Measurements from ENCODE around the gene NEURL3. TPM values are rescaled to one million over a fixed set of nuclear protein-coding genes. Genes with fewer than 3 reads are reported as not detected.

Gene NEURL3
- total and polyA plus RNA-seq, 2 of the 8 experiments (the other 6 are each of a cell fraction or from before 2014, with no cell fraction given), result not detected

DNA sequence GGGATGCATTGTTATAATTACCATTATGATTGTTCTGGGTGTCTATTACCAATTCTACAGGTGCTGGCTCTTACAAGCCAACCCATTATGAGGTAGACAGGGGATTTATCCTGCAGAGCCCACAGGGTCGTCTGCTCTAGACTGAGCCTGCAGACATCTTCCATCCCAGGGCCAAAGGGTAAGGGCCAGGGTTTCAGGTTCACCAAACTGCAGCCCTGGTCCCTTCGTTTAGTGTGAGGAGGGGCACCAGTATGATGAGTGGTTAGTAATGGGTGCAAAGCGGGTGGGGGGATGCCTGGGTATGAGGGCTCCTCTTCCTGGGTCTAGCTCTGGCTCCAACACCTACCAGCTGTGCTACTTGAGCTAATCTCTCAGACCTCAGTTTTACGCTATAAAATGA, 30.2 kb upstream of the NEURL3 start (continued):
- TF ChIP-seq BRCA1 (IDR thresholded peaks at IDR 0.05; ENCODE audit: low read depth, low read length) (no peak), GTF2F1 (IDR thresholded peaks at IDR 0.05; ENCODE audit: borderline replicate concordance, low read depth, low read length) (no peak), SUZ12 (IDR thresholded peaks at IDR 0.05; ENCODE audit: low read length) (no peak), EZH2 (IDR thresholded peaks at IDR 0.05; ENCODE audit: low read depth, low read length, severe bottlenecking) (no peak)
- TF ChIP-seq, protein P1, sequence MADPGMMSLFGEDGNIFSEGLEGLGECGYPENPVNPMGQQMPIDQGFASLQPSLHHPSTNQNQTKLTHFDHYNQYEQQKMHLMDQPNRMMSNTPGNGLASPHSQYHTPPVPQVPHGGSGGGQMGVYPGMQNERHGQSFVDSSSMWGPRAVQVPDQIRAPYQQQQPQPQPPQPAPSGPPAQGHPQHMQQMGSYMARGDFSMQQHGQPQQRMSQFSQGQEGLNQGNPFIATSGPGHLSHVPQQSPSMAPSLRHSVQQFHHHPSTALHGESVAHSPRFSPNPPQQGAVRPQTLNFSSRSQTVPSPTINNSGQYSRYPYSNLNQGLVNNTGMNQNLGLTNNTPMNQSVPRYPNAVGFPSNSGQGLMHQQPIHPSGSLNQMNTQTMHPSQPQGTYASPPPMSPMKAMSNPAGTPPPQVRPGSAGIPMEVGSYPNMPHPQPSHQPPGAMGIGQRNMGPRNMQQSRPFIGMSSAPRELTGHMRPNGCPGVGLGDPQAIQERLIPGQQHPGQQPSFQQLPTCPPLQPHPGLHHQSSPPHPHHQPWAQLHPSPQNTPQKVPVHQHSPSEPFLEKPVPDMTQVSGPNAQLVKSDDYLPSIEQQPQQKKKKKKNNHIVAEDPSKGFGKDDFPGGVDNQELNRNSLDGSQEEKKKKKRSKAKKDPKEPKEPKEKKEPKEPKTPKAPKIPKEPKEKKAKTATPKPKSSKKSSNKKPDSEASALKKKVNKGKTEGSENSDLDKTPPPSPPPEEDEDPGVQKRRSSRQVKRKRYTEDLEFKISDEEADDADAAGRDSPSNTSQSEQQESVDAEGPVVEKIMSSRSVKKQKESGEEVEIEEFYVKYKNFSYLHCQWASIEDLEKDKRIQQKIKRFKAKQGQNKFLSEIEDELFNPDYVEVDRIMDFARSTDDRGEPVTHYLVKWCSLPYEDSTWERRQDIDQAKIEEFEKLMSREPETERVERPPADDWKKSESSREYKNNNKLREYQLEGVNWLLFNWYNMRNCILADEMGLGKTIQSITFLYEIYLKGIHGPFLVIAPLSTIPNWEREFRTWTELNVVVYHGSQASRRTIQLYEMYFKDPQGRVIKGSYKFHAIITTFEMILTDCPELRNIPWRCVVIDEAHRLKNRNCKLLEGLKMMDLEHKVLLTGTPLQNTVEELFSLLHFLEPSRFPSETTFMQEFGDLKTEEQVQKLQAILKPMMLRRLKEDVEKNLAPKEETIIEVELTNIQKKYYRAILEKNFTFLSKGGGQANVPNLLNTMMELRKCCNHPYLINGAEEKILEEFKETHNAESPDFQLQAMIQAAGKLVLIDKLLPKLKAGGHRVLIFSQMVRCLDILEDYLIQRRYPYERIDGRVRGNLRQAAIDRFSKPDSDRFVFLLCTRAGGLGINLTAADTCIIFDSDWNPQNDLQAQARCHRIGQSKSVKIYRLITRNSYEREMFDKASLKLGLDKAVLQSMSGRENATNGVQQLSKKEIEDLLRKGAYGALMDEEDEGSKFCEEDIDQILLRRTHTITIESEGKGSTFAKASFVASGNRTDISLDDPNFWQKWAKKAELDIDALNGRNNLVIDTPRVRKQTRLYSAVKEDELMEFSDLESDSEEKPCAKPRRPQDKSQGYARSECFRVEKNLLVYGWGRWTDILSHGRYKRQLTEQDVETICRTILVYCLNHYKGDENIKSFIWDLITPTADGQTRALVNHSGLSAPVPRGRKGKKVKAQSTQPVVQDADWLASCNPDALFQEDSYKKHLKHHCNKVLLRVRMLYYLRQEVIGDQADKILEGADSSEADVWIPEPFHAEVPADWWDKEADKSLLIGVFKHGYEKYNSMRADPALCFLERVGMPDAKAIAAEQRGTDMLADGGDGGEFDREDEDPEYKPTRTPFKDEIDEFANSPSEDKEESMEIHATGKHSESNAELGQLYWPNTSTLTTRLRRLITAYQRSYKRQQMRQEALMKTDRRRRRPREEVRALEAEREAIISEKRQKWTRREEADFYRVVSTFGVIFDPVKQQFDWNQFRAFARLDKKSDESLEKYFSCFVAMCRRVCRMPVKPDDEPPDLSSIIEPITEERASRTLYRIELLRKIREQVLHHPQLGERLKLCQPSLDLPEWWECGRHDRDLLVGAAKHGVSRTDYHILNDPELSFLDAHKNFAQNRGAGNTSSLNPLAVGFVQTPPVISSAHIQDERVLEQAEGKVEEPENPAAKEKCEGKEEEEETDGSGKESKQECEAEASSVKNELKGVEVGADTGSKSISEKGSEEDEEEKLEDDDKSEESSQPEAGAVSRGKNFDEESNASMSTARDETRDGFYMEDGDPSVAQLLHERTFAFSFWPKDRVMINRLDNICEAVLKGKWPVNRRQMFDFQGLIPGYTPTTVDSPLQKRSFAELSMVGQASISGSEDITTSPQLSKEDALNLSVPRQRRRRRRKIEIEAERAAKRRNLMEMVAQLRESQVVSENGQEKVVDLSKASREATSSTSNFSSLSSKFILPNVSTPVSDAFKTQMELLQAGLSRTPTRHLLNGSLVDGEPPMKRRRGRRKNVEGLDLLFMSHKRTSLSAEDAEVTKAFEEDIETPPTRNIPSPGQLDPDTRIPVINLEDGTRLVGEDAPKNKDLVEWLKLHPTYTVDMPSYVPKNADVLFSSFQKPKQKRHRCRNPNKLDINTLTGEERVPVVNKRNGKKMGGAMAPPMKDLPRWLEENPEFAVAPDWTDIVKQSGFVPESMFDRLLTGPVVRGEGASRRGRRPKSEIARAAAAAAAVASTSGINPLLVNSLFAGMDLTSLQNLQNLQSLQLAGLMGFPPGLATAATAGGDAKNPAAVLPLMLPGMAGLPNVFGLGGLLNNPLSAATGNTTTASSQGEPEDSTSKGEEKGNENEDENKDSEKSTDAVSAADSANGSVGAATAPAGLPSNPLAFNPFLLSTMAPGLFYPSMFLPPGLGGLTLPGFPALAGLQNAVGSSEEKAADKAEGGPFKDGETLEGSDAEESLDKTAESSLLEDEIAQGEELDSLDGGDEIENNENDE (IDR thresholded peaks at IDR 0.05; ENCODE audit: insufficient replicate concordance, low read length), result no peak

All from H1 (cell line).